Measurements from ENCODE around the gene EFHC1.

GRCh38 chr6:52500238-52501129 is 80.3 kb downstream of the EFHC1 start:
- TF ChIP-seq, protein P1, sequence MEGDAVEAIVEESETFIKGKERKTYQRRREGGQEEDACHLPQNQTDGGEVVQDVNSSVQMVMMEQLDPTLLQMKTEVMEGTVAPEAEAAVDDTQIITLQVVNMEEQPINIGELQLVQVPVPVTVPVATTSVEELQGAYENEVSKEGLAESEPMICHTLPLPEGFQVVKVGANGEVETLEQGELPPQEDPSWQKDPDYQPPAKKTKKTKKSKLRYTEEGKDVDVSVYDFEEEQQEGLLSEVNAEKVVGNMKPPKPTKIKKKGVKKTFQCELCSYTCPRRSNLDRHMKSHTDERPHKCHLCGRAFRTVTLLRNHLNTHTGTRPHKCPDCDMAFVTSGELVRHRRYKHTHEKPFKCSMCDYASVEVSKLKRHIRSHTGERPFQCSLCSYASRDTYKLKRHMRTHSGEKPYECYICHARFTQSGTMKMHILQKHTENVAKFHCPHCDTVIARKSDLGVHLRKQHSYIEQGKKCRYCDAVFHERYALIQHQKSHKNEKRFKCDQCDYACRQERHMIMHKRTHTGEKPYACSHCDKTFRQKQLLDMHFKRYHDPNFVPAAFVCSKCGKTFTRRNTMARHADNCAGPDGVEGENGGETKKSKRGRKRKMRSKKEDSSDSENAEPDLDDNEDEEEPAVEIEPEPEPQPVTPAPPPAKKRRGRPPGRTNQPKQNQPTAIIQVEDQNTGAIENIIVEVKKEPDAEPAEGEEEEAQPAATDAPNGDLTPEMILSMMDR (IDR thresholded peaks at IDR 0.05) = no peak
- TF ChIP-seq POLR2A (IDR thresholded peaks at IDR 0.05) = no peak
- no peak for TF ChIP-seq POLR2AphosphoS5 (IDR thresholded peaks at IDR 0.05)
